ENCODE data around the gene WFIKKN2. TPM values are rescaled to one million over a fixed set of nuclear protein-coding genes. Genes with fewer than 3 reads are reported as not detected.
A peak's percentile ranks its signal among the peaks of the same experiment; 100 is the strongest.

The WFIKKN2 gene
- polyA plus RNA-seq, 1 experiment, result 0.07 TPM

GRCh38 chr17:50867363-50868139, 32.2 kb downstream of the WFIKKN2 start:
- H3K4me3 ChIP-seq (ENCODE audit: low read depth, low read length), result peak overlapping the region; percentile 72
- peak overlapping the region; percentile 95 for H3K27ac ChIP-seq (ENCODE audit: low read depth, low read length)
- ChIA-PET CTCF (interaction anchor here (0.9 kb wide), 1 partner anchor 33 kb away, joined by 3 read pairs; no protein-coding TSS in a partner anchor), POLR2A (interaction anchor here (0.5 to 3.2 kb wide), 10 partner anchors 10 to 82 kb away, joined by 3 to 79 read pairs (median 20); no protein-coding TSS in a partner anchor)
- peaks cover 2% of the 10 kb centered on the region for H3K27me3 ChIP-seq (ENCODE audit: control insufficient read depth, insufficient read depth, low read length)
- peaks cover 3% of the 10 kb centered on the region; the same call in 1 of the 2 replicates for H3K9me3 ChIP-seq (ENCODE audit: control insufficient read depth, insufficient read depth, low read length)
- peak; percentile 70 for DNase-seq (ENCODE audit: low read depth, low spot score)
- TF ChIP-seq CTCF (IDR thresholded peaks at IDR 0.05; ENCODE audit: low read depth, low read length), result no peak

GRCh38 chr17:50868140-50868438, 32.7 kb downstream of the WFIKKN2 start:
- POLR2A ChIA-PET, result interaction anchor here (2.7 kb wide), 1 partner anchor 36 kb away, joined by 55 read pairs; no protein-coding TSS in a partner anchor
- H3K4me3 ChIP-seq (ENCODE audit: low read depth, low read length), result peak overlapping the region; percentile 72

GRCh38 chr17:50868602-50869001, 33.2 kb downstream of the WFIKKN2 start:
- POLR2A ChIA-PET, result no interaction called here
- CTCF ChIA-PET, result no interaction called here
- no peak for TF ChIP-seq CTCF (IDR thresholded peaks at IDR 0.05; ENCODE audit: low read depth, low read length)
- H3K4me3 ChIP-seq (ENCODE audit: low read depth, low read length), result peak overlapping the region; percentile 31; the same call in 1 of the 2 replicates
- peaks cover 5% of the 10 kb centered on the region for H3K27me3 ChIP-seq (ENCODE audit: control insufficient read depth, insufficient read depth, low read length)
- no peak overlapping the region for H3K27ac ChIP-seq (ENCODE audit: low read depth, low read length)
- H3K9me3 ChIP-seq (ENCODE audit: control insufficient read depth, insufficient read depth, low read length), result peaks cover 3% of the 10 kb centered on the region; the same call in 1 of the 2 replicates
- no peak for DNase-seq (ENCODE audit: low read depth, low spot score)

More at GRCh38 chr17:50868140-50868438, 32.7 kb downstream of the WFIKKN2 start:
- TF ChIP-seq CTCF (IDR thresholded peaks at IDR 0.05; ENCODE audit: low read depth, low read length), result no peak
- H3K9me3 ChIP-seq (ENCODE audit: control insufficient read depth, insufficient read depth, low read length), result peaks cover 3% of the 10 kb centered on the region; the same call in 1 of the 2 replicates
- peaks cover 2% of the 10 kb centered on the region for H3K27me3 ChIP-seq (ENCODE audit: control insufficient read depth, insufficient read depth, low read length)
- H3K27ac ChIP-seq (ENCODE audit: low read depth, low read length), result no peak overlapping the region
- CTCF ChIA-PET, result no interaction called here
- no peak for DNase-seq (ENCODE audit: low read depth, low spot score)

GRCh38 chr17:50871364-50871763, 36.0 kb downstream of the WFIKKN2 start:
- CTCF ChIA-PET, result no interaction called here
- POLR2A ChIA-PET, result no interaction called here
- no peak overlapping the region for H3K27ac ChIP-seq (ENCODE audit: low read depth, low read length)

More at GRCh38 chr17:50871364-50871763, 36.0 kb downstream of the WFIKKN2 start:
- TF ChIP-seq CTCF (IDR thresholded peaks at IDR 0.05; ENCODE audit: low read depth, low read length), result no peak
- no peak for DNase-seq (ENCODE audit: low read depth, low spot score)
- peaks cover 3% of the 10 kb centered on the region; the same call in 1 of the 2 replicates for H3K9me3 ChIP-seq (ENCODE audit: control insufficient read depth, insufficient read depth, low read length)
- H3K27me3 ChIP-seq (ENCODE audit: control insufficient read depth, insufficient read depth, low read length), result peaks cover 10% of the 10 kb centered on the region
- H3K4me3 ChIP-seq (ENCODE audit: low read depth, low read length), result no peak overlapping the region
